ENCODE data around the gene TNFSF15.

DNA sequence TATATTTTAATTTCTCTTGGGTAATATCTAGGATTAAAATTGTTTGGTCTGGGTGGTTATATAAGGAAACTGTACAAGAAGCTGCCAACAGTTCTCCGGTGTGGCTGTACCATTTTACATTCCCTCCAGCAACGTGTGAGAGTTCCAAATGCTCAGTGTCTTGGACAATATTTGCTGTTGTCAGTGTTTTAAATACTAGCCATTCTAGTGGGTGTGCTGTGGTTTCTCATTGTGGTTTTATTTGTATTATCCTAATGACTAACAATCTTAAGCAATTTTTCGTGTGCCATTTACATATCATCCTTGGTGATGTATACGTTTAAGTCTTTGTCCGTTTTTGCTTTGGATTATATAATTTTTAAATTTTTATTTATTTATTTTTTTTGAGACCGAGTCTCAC is 34.0 kb downstream of the TNFSF15 start:
- TF ChIP-seq CTCF (IDR thresholded peaks at IDR 0.05 in 4 of 5, conservative IDR thresholded peaks at IDR 0.05 in 1 of 5) (no peak), POLR2A (IDR thresholded peaks at IDR 0.05) (no peak)
